CD14-positive monocyte (primary cell): Measurements from ENCODE around the gene LZIC. TPM values are rescaled to one million over a fixed set of nuclear protein-coding genes. Genes with fewer than 3 reads are reported as not detected.

Source experiments
- DNase-seq, 3 donors: peaks; one replicate each; pipeline ENCODE4 v3.0.0-alpha.2; 2011 to 2022
- H2AFZ ChIP-seq: 2 replicates; pipeline ENCODE4 v1.6.0; 2012; ENCODE audit warnings: mild to moderate bottlenecking, low read depth, low read length, inconsistent platforms; ENCODE audit not compliant: insufficient read depth, poor library complexity, severe bottlenecking
- H3K27ac ChIP-seq, 2 donors: 1 replicate in 1 of 2; 2 replicates in 1 of 2; pipeline ENCODE4 v1.5.1; 2012 to 2013; ENCODE audit warnings: low read length in 2 of 2, control low read depth in 1 of 2, inconsistent platforms in 1 of 2, low read depth in 1 of 2, mild to moderate bottlenecking in 1 of 2
- H3K27me3 ChIP-seq, 2 donors: one replicate each; pipeline versions ENCODE4 v1.6.0 to v1.6.1; 2011 to 2013; ENCODE audit warnings: low read length in 2 of 2; ENCODE audit not compliant: control insufficient read depth in 2 of 2, insufficient read depth in 2 of 2
- H3K36me3 ChIP-seq, 2 donors: replicated peaks in 1 of 2; 1 replicate in 1 of 2; 2 replicates in 1 of 2; pipeline versions ENCODE4 v1.5.1 to v1.6.1; 2012 to 2013; ENCODE audit warnings: low read length in 2 of 2, control low read depth in 1 of 2, inconsistent platforms in 1 of 2, mild to moderate bottlenecking in 1 of 2; ENCODE audit not compliant: insufficient read depth in 2 of 2, control insufficient read depth in 1 of 2
- H3K4me1 ChIP-seq, 2 donors: 1 replicate in 1 of 2; 2 replicates in 1 of 2; pipeline versions ENCODE4 v1.5.1 to v1.6.1; 2012 to 2013; ENCODE audit warnings: low read length in 2 of 2, control low read depth in 1 of 2, inconsistent platforms in 1 of 2, mild to moderate bottlenecking in 1 of 2, moderate library complexity in 1 of 2; ENCODE audit not compliant: insufficient read depth in 2 of 2, control insufficient read depth in 1 of 2
- H3K4me2 ChIP-seq: replicated peaks from 2 replicates; pipeline ENCODE3; 2012; ENCODE audit warnings: low read length, moderate library complexity, mild to moderate bottlenecking; ENCODE audit not compliant: poor library complexity, severe bottlenecking; ENCODE audit errors: extremely low read depth
- H3K4me3 ChIP-seq, 3 experiments: fragments of 200-600 bp in 1 of 3; sonication (generic) in 1 of 3; replicated peaks in 1 of 3; 1 replicate in 2 of 3; 2 replicates in 1 of 3; pipeline ENCODE4 v1.5.1; 2011 to 2013; ENCODE audit warnings: low read length in 3 of 3, mild to moderate bottlenecking in 3 of 3, control low read depth in 2 of 3, low read depth in 2 of 3, inconsistent platforms in 1 of 3, moderate library complexity in 1 of 3
- H3K79me2 ChIP-seq: 2 replicates; pipeline ENCODE4 v1.6.0; 2012; ENCODE audit warnings: mild to moderate bottlenecking, control low read depth, inconsistent platforms, low read length, moderate library complexity; ENCODE audit not compliant: insufficient read depth
- H3K9ac ChIP-seq: 2 replicates; pipeline ENCODE4 v1.6.0; 2017; ENCODE audit warnings: low read length, mild to moderate bottlenecking; ENCODE audit not compliant: insufficient read depth, poor library complexity, severe bottlenecking
- H3K9me3 ChIP-seq, 2 donors: replicated peaks in 1 of 2; 1 replicate in 1 of 2; 2 replicates in 1 of 2; pipeline versions ENCODE4 v1.5.1 to v1.6.1; 2012 to 2013; ENCODE audit warnings: low read length in 2 of 2, control low read depth in 1 of 2; ENCODE audit not compliant: control insufficient read depth in 1 of 2, insufficient read depth in 1 of 2
- H4K20me1 ChIP-seq: 2 replicates; pipeline ENCODE4 v1.6.0; 2012; ENCODE audit warnings: mild to moderate bottlenecking, low read length, control low read depth, moderate library complexity; ENCODE audit not compliant: insufficient read depth
- H3K27ac Mint-ChIP-seq, 7 donors: one replicate each; pipeline ENCODE4 v1.8.0; 2020; ENCODE audit warnings: mild to moderate bottlenecking in 7 of 7, mixed read lengths in 7 of 7, moderate library complexity in 6 of 7, inconsistent platforms in 2 of 7
- H3K27me3 Mint-ChIP-seq, 3 donors: one replicate each; pipeline ENCODE4 v1.8.0; 2021 to 2022; ENCODE audit warnings: low read depth in 3 of 3, mild to moderate bottlenecking in 3 of 3, mixed read lengths in 3 of 3, moderate library complexity in 3 of 3, inconsistent platforms in 1 of 3
- H3K36me3 Mint-ChIP-seq, 2 donors: one replicate each; pipeline ENCODE4 v1.8.0; 2020; ENCODE audit warnings: mixed read lengths in 2 of 2, inconsistent platforms in 1 of 2, mild to moderate bottlenecking in 1 of 2
- H3K4me1 Mint-ChIP-seq: one replicate; pipeline ENCODE4 v1.8.0; 2020; ENCODE audit warnings: mild to moderate bottlenecking, mixed read lengths
- H3K4me3 Mint-ChIP-seq, 2 donors: one replicate each; pipeline ENCODE4 v1.8.0; 2020; ENCODE audit warnings: mild to moderate bottlenecking in 2 of 2, mixed read lengths in 2 of 2, moderate library complexity in 1 of 2
- H3K9me3 Mint-ChIP-seq, 7 donors: one replicate each; pipeline ENCODE4 v1.8.0; 2020 to 2022; ENCODE audit warnings: mixed read lengths in 7 of 7, mild to moderate bottlenecking in 6 of 7, moderate library complexity in 6 of 7, inconsistent platforms in 2 of 7
- CTCF ChIP-seq: fragments of 200-600 bp; IDR thresholded peaks from one replicate; pipeline ENCODE4 v1.8.0; 2022; ENCODE audit warnings: antibody characterized with exemption, mild to moderate bottlenecking
- WGBS: methylation state at CpG from one replicate; pipeline ENCODE4 v1.1.5; 2013; ENCODE audit warnings: missing lambda C conversion rate; ENCODE audit not compliant: insufficient coverage; 5-methylcytosine and 5-hydroxymethylcytosine counted together
- intact Hi-C, 2 donors: fragments of 100-400 bp; cut with micrococcal nuclease; formaldehyde crosslinking; loops; one replicate each; pipeline versions ENCODE4 v1.15.0 to v1.15.1; 2023
- polyA plus RNA-seq, 3 donors: library from polyadenylated mRNA; depleted of rRNA in 1 of 3; unstranded in 2 of 3; stranded (reverse) in 1 of 3; fragments of 300-500 nt in 2 of 3; fragments of >200 nt in 1 of 3; fragmentation: Illumina TruSeq in 2 of 3; gene quantifications; 1 replicate in 2 of 3; 2 replicates in 1 of 3; pipeline ENCODE4 v1.2.3, GENCODE V29; 2012 to 2021

LZIC gene
- polyA plus RNA-seq, 3 donors, result 11.1 to 32.9 (median 28.2) TPM

GRCh38 chr1:9960706-9961562 is 17.7 kb upstream of the LZIC start:
- Histone ChIP-seq H3K4me2 (no peak overlapping the region), H3K4me3 (no peak overlapping the region), H3K9me3 (no peaks in the 10 kb centered on the region), H2AFZ (no peak overlapping the region), H3K9ac (no peak overlapping the region), H3K79me2 (peaks cover 2% of the 10 kb centered on the region), H3K4me1 (no peaks in the 10 kb centered on the region), H4K20me1 (no peaks in the 10 kb centered on the region), H3K36me3 (peaks cover 0 to 7% of the 10 kb centered on the region in 2 donors), H3K27ac (peak overlapping the region in 1 of 2 donors; percentile 5), H3K27me3 (no peaks in the 10 kb centered on the region)
- Mint-ChIP-seq H3K27me3 (no peaks in the 10 kb centered on the region), H3K4me1 (peaks cover 4% of the 10 kb centered on the region), H3K4me3 (no peak overlapping the region), H3K27ac (peak overlapping the region in 3 of 7 donors; percentile 3 to 46 (median 32)), H3K9me3 (peaks cover 0 to 2% (median 0%) of the 10 kb centered on the region in 7 donors), H3K36me3 (peaks cover 19 to 22% of the 10 kb centered on the region in 2 donors)
- DNase-seq, result no peak
- no peak for TF ChIP-seq CTCF
- WGBS, result 97% methylated on average over 3 of the region's 12 CpGs
- intact Hi-C loops, result no loop called here

GRCh38 chr1:9960011-9960410 is 16.8 kb upstream of the LZIC start:
- peaks cover 0 to 7% of the 10 kb centered on the region in 2 donors for H3K36me3 ChIP-seq
- H3K4me3 ChIP-seq, result no peak overlapping the region
- no peaks in the 10 kb centered on the region for H3K9me3 ChIP-seq
- peak overlapping the region in 1 of 7 donors; percentile 65 for H3K27ac Mint-ChIP-seq
- H3K4me1 ChIP-seq, result no peaks in the 10 kb centered on the region
- DNase-seq, result no peak
- intact Hi-C loops, result no loop called here
- no peak overlapping the region for H3K27ac ChIP-seq
- H4K20me1 ChIP-seq, result no peaks in the 10 kb centered on the region
- WGBS, result 100% methylated on average over 1 of the region's 4 CpGs
- H3K36me3 Mint-ChIP-seq, result peaks cover 16 to 19% of the 10 kb centered on the region in 2 donors
- peaks cover 4% of the 10 kb centered on the region for H3K4me1 Mint-ChIP-seq
- TF ChIP-seq CTCF, result no peak
- peaks cover 7% of the 10 kb centered on the region for H3K79me2 ChIP-seq
- H3K27me3 Mint-ChIP-seq, result no peaks in the 10 kb centered on the region
- no peak overlapping the region for H3K4me2 ChIP-seq
- no peaks in the 10 kb centered on the region for H3K27me3 ChIP-seq
- peaks cover 0 to 2% (median 0%) of the 10 kb centered on the region in 7 donors for H3K9me3 Mint-ChIP-seq
- no peak overlapping the region for H2AFZ ChIP-seq
- no peak overlapping the region for H3K4me3 Mint-ChIP-seq
- no peak overlapping the region for H3K9ac ChIP-seq
